IPS-15b (cell line): ENCODE results near the gene FRMD4B.

ENCODE experiments used
- H3K27me3 ChIP-seq: one replicate; pipeline ENCODE4 v1.6.1; 2013; ENCODE audit warnings: low read length; ENCODE audit not compliant: control insufficient read depth, insufficient read depth
- H3K36me3 ChIP-seq: one replicate; pipeline ENCODE4 v1.6.1; 2013; ENCODE audit warnings: low read length; ENCODE audit not compliant: control insufficient read depth, insufficient read depth
- H3K4me1 ChIP-seq: one replicate; pipeline ENCODE4 v1.6.1; 2013; ENCODE audit warnings: mild to moderate bottlenecking, low read length; ENCODE audit not compliant: control insufficient read depth, insufficient read depth
- H3K4me3 ChIP-seq: one replicate; pipeline ENCODE4 v1.5.1; 2013; ENCODE audit warnings: low read depth, low read length
- H3K9ac ChIP-seq: one replicate; pipeline ENCODE4 v1.6.1; 2013; ENCODE audit warnings: low read depth, mild to moderate bottlenecking, low read length
- H3K9me3 ChIP-seq: one replicate; pipeline ENCODE4 v1.6.1; 2013; ENCODE audit warnings: mild to moderate bottlenecking, low read length; ENCODE audit not compliant: control insufficient read depth, insufficient read depth

The FRMD4B gene

DNA sequence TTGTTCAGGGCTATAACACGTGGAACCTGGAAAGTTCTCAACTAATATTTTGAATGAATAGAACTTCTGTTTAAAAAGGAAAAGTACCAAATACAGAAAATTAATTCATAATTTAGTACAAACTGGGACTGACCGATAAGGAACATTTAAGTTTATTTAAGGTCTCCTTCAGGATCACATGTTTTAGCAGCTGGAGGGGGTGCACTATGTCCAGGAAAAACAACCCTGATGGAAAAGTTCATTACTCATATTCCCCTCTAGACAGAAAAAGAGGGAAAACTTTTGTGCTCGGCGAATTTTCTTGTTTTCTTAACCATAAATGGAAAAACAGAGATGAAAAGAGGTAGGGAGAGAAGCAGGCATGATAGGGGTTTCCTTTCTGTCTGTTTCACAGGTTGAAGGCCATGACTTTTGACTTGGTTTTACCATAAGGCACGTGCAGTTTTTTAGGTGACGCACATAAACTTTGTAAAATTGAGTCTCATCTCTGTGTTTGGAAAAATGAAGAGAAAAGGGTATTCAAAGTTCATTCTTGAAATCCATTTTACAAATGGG, 26.5 kb downstream of the FRMD4B start:
- Histone ChIP-seq H3K27me3 (no peaks in the 10 kb centered on the region), H3K9me3 (no peaks in the 10 kb centered on the region), H3K4me3 (no peak overlapping the region), H3K9ac (no peak overlapping the region), H3K4me1 (no peaks in the 10 kb centered on the region), H3K36me3 (no peaks in the 10 kb centered on the region)

DNA sequence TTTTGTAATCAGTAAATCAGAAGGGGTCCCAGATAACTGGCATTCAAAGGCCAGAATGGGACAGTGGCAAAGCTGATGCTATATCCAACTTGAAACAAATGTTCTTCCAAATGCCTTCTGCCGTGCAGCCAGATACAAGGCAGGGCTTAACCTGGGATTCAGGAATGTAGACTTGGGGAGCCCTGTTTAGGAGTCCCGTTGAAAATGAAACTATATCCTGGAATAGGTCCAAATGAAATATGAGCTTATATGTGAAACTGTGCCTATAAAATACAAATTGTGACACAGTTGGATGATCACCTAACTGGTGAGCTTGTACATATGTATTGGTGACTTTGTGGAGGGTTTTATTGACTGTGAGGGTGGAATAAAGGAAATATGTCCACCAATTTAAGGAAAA, 28.7 kb downstream of the FRMD4B start:
- Histone ChIP-seq H3K27me3 (no peaks in the 10 kb centered on the region), H3K9ac (no peak overlapping the region), H3K4me3 (no peak overlapping the region), H3K9me3 (no peaks in the 10 kb centered on the region), H3K4me1 (no peaks in the 10 kb centered on the region), H3K36me3 (no peaks in the 10 kb centered on the region)

DNA sequence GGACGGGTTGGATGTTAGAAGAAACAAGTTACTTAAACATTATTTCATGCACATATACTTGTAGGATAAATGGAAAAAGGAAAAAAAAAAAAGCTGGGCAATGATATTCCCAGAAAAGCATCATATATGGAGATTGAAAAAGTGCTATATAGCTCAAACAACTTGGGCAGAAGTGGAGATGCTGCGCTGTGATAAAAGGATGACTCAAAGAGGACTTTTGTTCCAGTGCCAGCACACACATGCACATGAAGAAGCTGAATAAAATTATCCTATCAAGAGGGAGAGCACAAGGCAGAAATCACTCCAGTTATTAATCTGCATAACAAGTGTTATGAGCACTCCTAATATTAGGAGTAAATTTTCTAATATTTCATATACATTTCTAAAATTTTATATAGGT, 30.9 kb downstream of the FRMD4B start:
- Histone ChIP-seq H3K4me3 (no peak overlapping the region), H3K27me3 (no peaks in the 10 kb centered on the region), H3K9ac (no peak overlapping the region), H3K9me3 (no peaks in the 10 kb centered on the region), H3K4me1 (no peaks in the 10 kb centered on the region), H3K36me3 (no peaks in the 10 kb centered on the region)

DNA sequence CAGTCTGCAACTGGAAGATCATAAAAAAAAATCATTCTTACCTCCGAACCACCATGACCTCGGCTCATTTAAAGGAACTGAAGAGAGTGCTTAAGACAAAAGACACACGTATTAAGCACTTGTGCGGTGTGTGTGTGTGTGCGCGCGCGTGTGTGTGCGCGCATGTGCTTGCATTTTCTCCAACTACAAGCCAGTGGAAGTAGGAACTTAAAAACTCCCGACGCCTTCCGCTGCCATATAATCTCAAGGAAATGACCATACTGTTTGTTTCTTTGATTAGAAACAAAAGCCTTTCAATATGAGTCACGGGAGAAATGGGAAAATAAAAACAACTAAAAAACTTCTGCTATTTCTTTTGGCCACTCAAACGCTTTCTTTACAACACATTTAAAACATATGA, 32.4 kb downstream of the FRMD4B start:
- H3K9ac ChIP-seq = no peak overlapping the region
- H3K4me1 ChIP-seq = no peaks in the 10 kb centered on the region
- H3K4me3 ChIP-seq = no peak overlapping the region
- H3K36me3 ChIP-seq = no peaks in the 10 kb centered on the region
- no peaks in the 10 kb centered on the region for H3K27me3 ChIP-seq
- no peaks in the 10 kb centered on the region for H3K9me3 ChIP-seq

DNA sequence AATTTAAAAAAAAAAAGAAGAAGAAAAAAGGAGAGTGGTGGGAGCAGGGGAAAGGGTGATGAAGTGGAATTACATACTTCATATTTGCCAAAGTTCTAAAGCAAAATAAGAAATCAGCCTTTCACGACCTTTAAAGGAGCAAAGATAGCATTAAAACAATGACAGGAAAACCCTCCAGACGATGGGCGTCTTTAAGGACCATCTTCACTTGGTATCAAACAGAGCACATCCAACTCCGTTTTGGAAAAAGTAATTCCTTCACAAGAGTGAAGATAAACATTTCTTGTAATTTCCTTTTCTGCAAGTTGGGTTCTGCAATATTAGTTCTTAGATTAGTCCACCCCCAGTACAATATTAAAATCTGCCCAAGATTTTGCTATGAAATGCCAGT, 32.8 kb downstream of the FRMD4B start:
- H3K4me1 ChIP-seq = no peaks in the 10 kb centered on the region
- no peaks in the 10 kb centered on the region for H3K36me3 ChIP-seq
- no peaks in the 10 kb centered on the region for H3K9me3 ChIP-seq
- H3K9ac ChIP-seq = no peak overlapping the region
- no peaks in the 10 kb centered on the region for H3K27me3 ChIP-seq
- H3K4me3 ChIP-seq = no peak overlapping the region

DNA sequence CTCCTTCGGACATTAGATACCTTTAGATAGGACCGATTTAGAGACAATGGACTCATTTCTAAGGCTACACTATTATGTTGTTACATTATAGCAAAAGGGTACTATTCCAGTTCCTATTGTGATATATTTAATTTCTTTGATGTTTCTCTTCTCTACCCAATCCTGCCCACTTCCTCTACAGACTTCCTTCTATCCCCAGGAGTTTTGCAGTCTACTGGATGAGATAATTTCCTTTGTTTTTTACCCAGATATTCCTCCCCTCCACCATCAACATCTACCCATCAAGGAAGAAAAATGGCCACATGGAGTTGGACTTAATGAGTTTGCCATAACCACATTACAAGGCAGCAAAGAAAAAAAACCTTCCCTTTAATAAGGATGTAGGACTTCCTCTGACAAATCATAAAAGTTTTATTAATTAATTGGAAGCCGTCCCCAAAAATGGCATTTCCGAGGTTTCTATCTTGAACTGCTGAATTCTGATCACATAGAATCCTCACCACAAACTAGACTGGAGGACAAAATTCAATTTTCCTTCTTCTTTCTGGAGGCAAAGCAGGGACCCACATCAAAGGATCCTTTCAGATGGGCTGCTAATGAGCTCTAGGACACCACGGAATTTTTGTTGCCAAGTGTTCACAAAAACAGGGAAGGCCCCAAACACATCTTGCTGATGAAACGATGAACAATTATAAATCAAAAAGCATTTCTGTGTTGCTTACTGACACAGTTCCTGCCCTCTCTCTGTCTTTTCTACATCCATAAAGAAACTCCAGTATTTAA, 33.4 kb downstream of the FRMD4B start:
- Histone ChIP-seq H3K4me1 (no peaks in the 10 kb centered on the region), H3K9ac (no peak overlapping the region), H3K27me3 (no peaks in the 10 kb centered on the region), H3K9me3 (no peaks in the 10 kb centered on the region), H3K36me3 (no peaks in the 10 kb centered on the region), H3K4me3 (no peak overlapping the region)

DNA sequence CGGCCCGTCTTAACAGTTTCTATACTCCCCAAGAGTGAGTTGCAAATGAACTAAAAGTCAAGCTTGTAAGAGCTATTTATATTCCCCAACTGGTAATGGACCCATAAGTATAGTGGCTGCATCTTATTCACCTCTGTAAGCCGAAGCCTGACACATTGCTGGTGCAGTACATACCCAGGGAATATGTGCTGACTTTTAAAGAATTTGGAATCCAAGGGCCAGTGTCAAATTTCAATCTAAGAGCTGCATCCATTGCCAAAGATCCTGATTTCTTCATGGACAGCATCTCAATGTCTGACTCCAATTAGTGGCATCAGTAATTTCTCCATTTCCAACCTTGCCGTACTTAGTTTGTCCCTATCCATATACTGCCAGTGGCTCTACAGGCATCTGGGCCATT, 42.0 kb downstream of the FRMD4B start:
- H3K4me1 ChIP-seq = no peaks in the 10 kb centered on the region
- H3K36me3 ChIP-seq = no peaks in the 10 kb centered on the region
- no peaks in the 10 kb centered on the region for H3K9me3 ChIP-seq
- no peak overlapping the region for H3K9ac ChIP-seq
- no peaks in the 10 kb centered on the region for H3K27me3 ChIP-seq
- no peak overlapping the region for H3K4me3 ChIP-seq

DNA sequence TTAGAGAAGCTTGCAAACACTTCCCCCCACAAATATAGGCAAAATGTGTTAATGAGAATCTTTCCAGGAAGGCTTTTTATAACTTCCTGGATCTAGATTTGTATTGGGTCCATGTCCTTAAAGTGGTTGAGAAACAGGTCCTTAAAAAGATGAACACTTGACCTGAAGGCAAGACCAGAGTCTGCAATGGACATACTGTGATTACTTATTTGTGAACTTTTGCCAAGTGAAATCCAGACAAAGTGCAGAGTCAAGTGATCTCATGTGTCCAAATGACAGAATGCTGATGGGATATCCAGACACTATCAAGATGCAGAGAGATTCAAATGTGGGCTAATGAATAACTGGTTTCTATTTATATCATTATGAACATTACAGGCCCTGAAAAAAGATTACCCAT, 43.8 kb downstream of the FRMD4B start:
- Histone ChIP-seq H3K27me3 (no peaks in the 10 kb centered on the region), H3K9ac (no peak overlapping the region), H3K4me1 (no peaks in the 10 kb centered on the region), H3K4me3 (no peak overlapping the region), H3K36me3 (no peaks in the 10 kb centered on the region), H3K9me3 (no peaks in the 10 kb centered on the region)

DNA sequence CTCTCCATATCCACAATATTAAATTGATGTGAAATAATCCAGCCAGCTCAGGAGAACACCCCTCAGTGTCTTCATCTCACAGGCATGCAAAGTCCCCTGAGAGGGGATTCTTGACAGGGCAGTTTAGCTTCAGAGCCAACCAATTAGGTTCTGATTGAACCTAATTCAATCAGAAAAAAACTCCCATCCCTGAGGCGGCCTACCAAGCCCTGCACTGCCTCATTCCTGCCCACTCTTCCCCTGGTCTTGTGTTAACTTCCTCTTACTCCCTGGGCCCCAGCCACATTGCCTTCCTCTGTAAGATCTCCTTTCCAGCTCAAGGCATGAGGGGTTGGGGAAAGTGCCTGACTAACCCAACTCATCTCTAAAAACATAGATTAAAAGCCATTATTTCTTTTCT, 46.1 kb downstream of the FRMD4B start:
- no peaks in the 10 kb centered on the region for H3K4me1 ChIP-seq
- no peaks in the 10 kb centered on the region for H3K27me3 ChIP-seq
- no peak overlapping the region for H3K4me3 ChIP-seq
- H3K9me3 ChIP-seq = no peaks in the 10 kb centered on the region
- no peaks in the 10 kb centered on the region for H3K36me3 ChIP-seq
- no peak overlapping the region for H3K9ac ChIP-seq

DNA sequence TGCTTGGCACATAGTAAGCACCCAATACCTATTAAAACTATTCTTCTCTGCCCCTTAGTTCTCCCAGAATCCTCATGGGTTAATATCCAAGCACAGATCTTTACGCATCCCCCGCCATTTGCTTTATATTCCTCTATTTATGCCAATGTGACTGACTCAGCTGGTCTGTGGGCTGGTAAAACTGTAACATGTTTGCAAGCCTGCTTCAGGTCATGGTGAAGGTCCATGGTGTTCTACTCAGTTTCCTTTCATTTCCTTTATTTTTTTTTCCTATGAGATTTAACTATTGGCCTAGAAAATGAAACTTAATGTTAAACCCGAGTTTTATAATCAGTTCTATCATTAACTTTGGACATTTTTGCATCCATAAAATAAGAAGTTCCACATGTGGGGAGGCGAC, 47.0 kb downstream of the FRMD4B start:
- Histone ChIP-seq H3K9me3 (no peaks in the 10 kb centered on the region), H3K36me3 (no peaks in the 10 kb centered on the region), H3K4me3 (no peak overlapping the region), H3K4me1 (no peaks in the 10 kb centered on the region), H3K27me3 (no peaks in the 10 kb centered on the region), H3K9ac (no peak overlapping the region)

DNA sequence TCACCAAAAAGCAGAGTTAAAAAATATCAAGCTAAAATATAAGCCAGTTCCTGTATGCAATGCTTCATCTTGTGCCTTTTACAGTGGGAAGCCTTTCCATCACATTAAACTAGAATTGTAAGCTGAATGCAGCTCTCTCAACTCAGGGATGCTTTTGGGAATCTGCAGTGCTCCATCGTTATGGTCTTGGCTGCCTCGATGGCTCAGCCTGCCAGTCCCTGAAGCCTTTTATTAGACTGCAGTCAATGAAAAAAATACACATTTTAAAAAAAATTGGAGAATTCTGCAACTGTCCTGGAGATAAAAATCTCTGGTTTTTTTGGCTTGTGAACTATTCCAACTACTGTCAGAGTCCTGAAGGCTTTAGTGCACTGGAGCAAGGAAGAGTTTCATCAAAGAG, 53.0 kb downstream of the FRMD4B start:
- Histone ChIP-seq H3K4me1 (no peaks in the 10 kb centered on the region), H3K27me3 (no peaks in the 10 kb centered on the region)

DNA sequence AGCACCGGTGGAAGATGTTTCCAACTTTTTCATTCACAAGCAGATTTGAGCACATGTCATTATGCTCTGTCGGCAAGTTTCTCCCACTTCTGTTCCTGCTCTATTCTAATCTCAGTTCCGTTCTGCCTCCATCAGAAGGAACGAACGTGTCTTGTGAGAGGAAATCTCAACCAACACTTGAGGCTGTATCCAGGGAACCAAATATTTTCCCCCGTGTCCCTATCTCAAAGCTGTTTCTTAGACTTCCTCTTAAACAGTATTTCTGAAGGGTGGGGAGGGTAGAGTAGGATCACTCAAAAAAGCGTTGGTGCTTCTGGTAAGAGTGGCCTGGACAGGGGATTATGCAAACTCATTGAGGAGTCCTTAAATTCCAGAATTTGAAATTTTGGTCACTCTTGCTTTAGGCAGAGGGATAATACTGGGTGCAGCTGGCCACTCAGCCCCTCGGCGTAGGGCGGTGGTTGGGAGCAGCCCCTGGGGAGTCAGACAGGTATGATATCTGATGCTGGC, 54.9 kb downstream of the FRMD4B start:
- no peaks in the 10 kb centered on the region for H3K27me3 ChIP-seq
- H3K9ac ChIP-seq = no peak overlapping the region
- H3K4me3 ChIP-seq = no peak overlapping the region
- H3K4me1 ChIP-seq = peaks cover 2% of the 10 kb centered on the region
- H3K36me3 ChIP-seq = no peaks in the 10 kb centered on the region
- no peaks in the 10 kb centered on the region for H3K9me3 ChIP-seq

More for the DNA sequence above, 53.0 kb downstream of the FRMD4B start:
- no peak overlapping the region for H3K9ac ChIP-seq
- no peaks in the 10 kb centered on the region for H3K9me3 ChIP-seq
- H3K36me3 ChIP-seq = no peaks in the 10 kb centered on the region
- no peak overlapping the region for H3K4me3 ChIP-seq
